OCI-LY7 (cell line): Measurements from ENCODE around the gene SYTL5.

Source experiments
- EZH2phosphoT487 ChIP-seq: fragments of 200-600 bp; sonication (generic); IDR thresholded peaks from 2 replicates; pipeline ENCODE4 v1.6.1; 2018; ENCODE audit warnings: low read depth, borderline replicate concordance, mild to moderate bottlenecking, mixed run types, antibody characterized with exemption, low read length, moderate library complexity, mixed read lengths
- TF ChIP-seq, protein P1 (sequence below): fragments of 200-600 bp; sonication (generic); conservative IDR thresholded peaks from 2 replicates; pipeline ENCODE4 v1.5.1; 2014; ENCODE audit warnings: mild to moderate bottlenecking, antibody characterized with exemption, low read length, moderate library complexity, mixed read lengths

DNA sequence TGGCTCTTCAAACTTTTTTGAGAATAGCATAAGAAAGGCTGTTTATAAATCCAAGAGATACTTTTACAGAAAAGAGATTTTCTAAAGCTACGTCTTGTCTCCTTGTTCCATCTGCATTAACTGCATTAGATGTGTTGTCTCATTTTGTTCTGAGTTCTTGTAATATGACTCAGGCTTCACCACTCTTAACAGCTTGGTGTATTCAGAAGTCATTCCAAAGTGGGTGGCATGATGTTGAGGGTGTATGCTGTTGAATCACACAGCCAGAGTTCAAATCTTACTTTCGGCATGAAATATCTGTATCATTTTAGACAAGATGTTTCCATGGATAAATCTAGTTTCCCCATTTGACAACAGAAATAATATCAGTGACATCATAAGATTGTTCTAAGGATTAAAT, 30.1 kb downstream of the SYTL5 start:
- TF ChIP-seq, protein P1, sequence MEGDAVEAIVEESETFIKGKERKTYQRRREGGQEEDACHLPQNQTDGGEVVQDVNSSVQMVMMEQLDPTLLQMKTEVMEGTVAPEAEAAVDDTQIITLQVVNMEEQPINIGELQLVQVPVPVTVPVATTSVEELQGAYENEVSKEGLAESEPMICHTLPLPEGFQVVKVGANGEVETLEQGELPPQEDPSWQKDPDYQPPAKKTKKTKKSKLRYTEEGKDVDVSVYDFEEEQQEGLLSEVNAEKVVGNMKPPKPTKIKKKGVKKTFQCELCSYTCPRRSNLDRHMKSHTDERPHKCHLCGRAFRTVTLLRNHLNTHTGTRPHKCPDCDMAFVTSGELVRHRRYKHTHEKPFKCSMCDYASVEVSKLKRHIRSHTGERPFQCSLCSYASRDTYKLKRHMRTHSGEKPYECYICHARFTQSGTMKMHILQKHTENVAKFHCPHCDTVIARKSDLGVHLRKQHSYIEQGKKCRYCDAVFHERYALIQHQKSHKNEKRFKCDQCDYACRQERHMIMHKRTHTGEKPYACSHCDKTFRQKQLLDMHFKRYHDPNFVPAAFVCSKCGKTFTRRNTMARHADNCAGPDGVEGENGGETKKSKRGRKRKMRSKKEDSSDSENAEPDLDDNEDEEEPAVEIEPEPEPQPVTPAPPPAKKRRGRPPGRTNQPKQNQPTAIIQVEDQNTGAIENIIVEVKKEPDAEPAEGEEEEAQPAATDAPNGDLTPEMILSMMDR = no peak
- no peak for TF ChIP-seq EZH2phosphoT487
